H1 (cell line): Measurements from ENCODE around the gene NBAS. TPM values are rescaled to one million over a fixed set of nuclear protein-coding genes. Genes with fewer than 3 reads are reported as not detected.

ENCODE experiments used
- CTCF ChIA-PET: fragments of 300-600 bp; sonication (Branson Sonifier 250); formaldehyde crosslinking; loops from one replicate; lab custom pipeline; 2021; ENCODE audit not compliant: partially characterized antibody; lab: Charles Lee
- POLR2A ChIA-PET: fragments of 300-600 bp; sonication (Branson Sonifier 250); formaldehyde crosslinking; loops from one replicate; lab custom pipeline; 2021; ENCODE audit warnings: inconsistent platforms; ENCODE audit not compliant: partially characterized antibody; lab: Charles Lee
- DNase-seq, 2 experiments: peaks; one replicate each; pipeline versions ENCODE4 v3.0.0 to v3.0.0-alpha.2; 2010 to 2022; ENCODE audit warnings: low spot score in 2 of 2, low read depth in 1 of 2, mixed read lengths in 1 of 2
- FAIRE-seq: peaks from 2 replicates; lab custom pipeline; 2011; peaks lifted over from hg19 to GRCh38; lab: Jason Lieb, UNC
- H2AFZ ChIP-seq: 2 replicates; pipeline ENCODE4 v1.8.1; 2012; ENCODE audit warnings: low read length, inconsistent platforms
- H2AK5ac ChIP-seq: 2 replicates; pipeline ENCODE4 v1.6.1; 2013; ENCODE audit warnings: low read depth, low read length
- H2BK120ac ChIP-seq: replicated peaks from 2 replicates; pipeline ENCODE3; 2013; ENCODE audit warnings: low read depth, low read length, inconsistent platforms
- H2BK12ac ChIP-seq: 2 replicates; pipeline ENCODE4 v1.6.1; 2013; ENCODE audit warnings: low read depth, low read length
- H2BK15ac ChIP-seq: 2 replicates; pipeline ENCODE4 v1.6.1; 2013; ENCODE audit warnings: low read length
- H2BK20ac ChIP-seq: 2 replicates; pipeline ENCODE4 v1.6.1; 2013; ENCODE audit warnings: low read length
- H2BK5ac ChIP-seq: 2 replicates; pipeline ENCODE4 v1.6.1; 2013; ENCODE audit warnings: low read depth, low read length
- H3K14ac ChIP-seq: 2 replicates; pipeline ENCODE4 v1.6.1; 2013; ENCODE audit warnings: inconsistent platforms; ENCODE audit not compliant: insufficient read length
- H3K18ac ChIP-seq: 2 replicates; pipeline ENCODE4 v1.6.1; 2013; ENCODE audit warnings: low read length; ENCODE audit errors: extremely low read depth
- H3K23ac ChIP-seq: 2 replicates; pipeline ENCODE4 v1.6.1; 2013; ENCODE audit warnings: inconsistent platforms; ENCODE audit not compliant: insufficient read length
- H3K23me2 ChIP-seq: 2 replicates; pipeline ENCODE4 v1.6.1; 2013; ENCODE audit warnings: low read depth, low read length
- H3K27ac ChIP-seq: 2 replicates; pipeline ENCODE4 v1.6.1; 2011; ENCODE audit warnings: low read depth, low read length, inconsistent platforms
- H3K27me3 ChIP-seq, 4 experiments: replicated peaks in 1 of 4; 1 replicate in 1 of 4; 2 replicates in 3 of 4; pipeline versions ENCODE4 v1.6.1 to v1.8.1; 2011 to 2013; ENCODE audit warnings: low read length in 3 of 4, mild to moderate bottlenecking in 3 of 4, inconsistent platforms in 2 of 4, mixed read lengths in 2 of 4, moderate library complexity in 1 of 4; ENCODE audit not compliant: control insufficient read depth in 3 of 4, insufficient read depth in 3 of 4; ENCODE audit errors: extremely low read depth in 1 of 4
- H3K36me3 ChIP-seq, 4 experiments: 2 replicates each; pipeline versions ENCODE4 v1.6.1 to v1.8.1; 2011 to 2013; ENCODE audit warnings: mild to moderate bottlenecking in 4 of 4, low read length in 3 of 4, moderate library complexity in 2 of 4, control low read depth in 1 of 4, inconsistent platforms in 1 of 4; ENCODE audit not compliant: insufficient read depth in 4 of 4, control insufficient read depth in 2 of 4
- H3K4ac ChIP-seq: replicated peaks from 2 replicates; pipeline ENCODE3; 2013; ENCODE audit warnings: low read length, low read depth, mixed read lengths, inconsistent platforms; ENCODE audit not compliant: insufficient read length
- H3K4me1 ChIP-seq, 4 experiments: replicated peaks in 1 of 4; 1 replicate in 1 of 4; 2 replicates in 3 of 4; pipeline versions ENCODE4 v1.6.1 to v1.8.1; 2011 to 2013; ENCODE audit warnings: low read length in 3 of 4, inconsistent platforms in 2 of 4, mixed read lengths in 1 of 4; ENCODE audit not compliant: insufficient read depth in 4 of 4, control insufficient read depth in 3 of 4
- H3K4me2 ChIP-seq, 2 experiments: 2 replicates each; pipeline versions ENCODE4 v1.6.1 to v1.8.1; 2011 to 2013; ENCODE audit warnings: low read depth in 2 of 2, low read length in 2 of 2, control low read depth in 1 of 2, inconsistent platforms in 1 of 2, mild to moderate bottlenecking in 1 of 2; ENCODE audit not compliant: insufficient read depth in 1 of 2
- H3K4me3 ChIP-seq, 4 experiments: fragments of 200-600, 300-600 bp in 1 of 4; sonication (generic), shearing (Covaris generic), sonication (Bioruptor Twin) in 1 of 4; 2 replicates each; pipeline versions ENCODE4 v1.5.1 to v1.8.1; 2011 to 2016; ENCODE audit warnings: low read length in 4 of 4, low read depth in 3 of 4, control low read depth in 2 of 4, inconsistent platforms in 2 of 4, mild to moderate bottlenecking in 2 of 4, mixed read lengths in 1 of 4, moderate library complexity in 1 of 4; ENCODE audit not compliant: insufficient read depth in 2 of 4; ENCODE audit errors: extremely low read depth in 1 of 4
- H3K56ac ChIP-seq: replicated peaks from 2 replicates; pipeline ENCODE3; 2013; ENCODE audit warnings: low read depth, mild to moderate bottlenecking, mixed read lengths, low read length, inconsistent platforms; ENCODE audit not compliant: insufficient read length
- H3K79me1 ChIP-seq: 2 replicates; pipeline ENCODE4 v1.6.1; 2013; ENCODE audit warnings: low read depth, low read length, control low read depth
- H3K79me2 ChIP-seq, 2 experiments: 2 replicates each; pipeline versions ENCODE4 v1.6.1 to v1.8.1; 2012 to 2013; ENCODE audit warnings: low read length in 2 of 2, mild to moderate bottlenecking in 2 of 2, inconsistent platforms in 1 of 2; ENCODE audit not compliant: insufficient read depth in 2 of 2, control insufficient read depth in 1 of 2
- H3K9ac ChIP-seq, 4 experiments: replicated peaks in 1 of 4; 1 replicate in 1 of 4; 2 replicates in 3 of 4; pipeline versions ENCODE4 v1.6.1 to v1.8.1; 2011 to 2013; ENCODE audit warnings: low read depth in 3 of 4, low read length in 3 of 4, control low read depth in 2 of 4, mild to moderate bottlenecking in 2 of 4, moderate library complexity in 2 of 4, inconsistent platforms in 1 of 4; ENCODE audit errors: extremely low read depth in 1 of 4
- H3K9me3 ChIP-seq, 2 experiments: 2 replicates each; pipeline versions ENCODE4 v1.6.1 to v1.8.1; 2012 to 2013; ENCODE audit warnings: mild to moderate bottlenecking in 2 of 2, moderate library complexity in 2 of 2, control low read depth in 1 of 2, inconsistent platforms in 1 of 2, low read depth in 1 of 2, low read length in 1 of 2, mixed read lengths in 1 of 2; ENCODE audit not compliant: insufficient read depth in 2 of 2
- H4K20me1 ChIP-seq, 2 experiments: replicated peaks in 1 of 2; 2 replicates each; pipeline versions ENCODE3 to v1.8.1; 2011 to 2013; ENCODE audit warnings: inconsistent platforms in 2 of 2, low read length in 2 of 2, mild to moderate bottlenecking in 1 of 2; ENCODE audit not compliant: insufficient read depth in 2 of 2, control insufficient read depth in 1 of 2
- H4K5ac ChIP-seq: 2 replicates; pipeline ENCODE4 v1.6.1; 2013; ENCODE audit warnings: low read length, low read depth, mixed read lengths, inconsistent platforms; ENCODE audit not compliant: insufficient read length
- H4K8ac ChIP-seq: 2 replicates; pipeline ENCODE4 v1.8.0; 2013; ENCODE audit warnings: mild to moderate bottlenecking, moderate library complexity, low read length, inconsistent platforms; ENCODE audit not compliant: insufficient read depth; ENCODE audit errors: extremely low read depth
- H4K91ac ChIP-seq: replicated peaks from 2 replicates; pipeline ENCODE3; 2013; ENCODE audit warnings: low read length, mixed read lengths, inconsistent platforms; ENCODE audit not compliant: insufficient read length
- CBX5 ChIP-seq: fragments of 300-800, 300-1000 bp; sonication (generic); IDR thresholded peaks from 2 replicates; pipeline ENCODE4 v1.7.1; 2016; ENCODE audit warnings: antibody characterized with exemption, low read length, low read depth
- EZH2 ChIP-seq: fragments of 200-600 bp; sonication (generic); IDR thresholded peaks from 2 replicates; pipeline ENCODE4 v1.7.1; 2012; ENCODE audit warnings: low read depth, mild to moderate bottlenecking, moderate library complexity, low read length, inconsistent platforms; ENCODE audit not compliant: severe bottlenecking
- FOSL1 ChIP-seq: IDR thresholded peaks from 2 replicates; pipeline ENCODE4 v1.6.1; 2011; ENCODE audit warnings: mild to moderate bottlenecking, low read depth, low read length, moderate library complexity; ENCODE audit not compliant: insufficient read depth
- HDAC6 ChIP-seq: IDR thresholded peaks from one replicate; pipeline ENCODE4 v1.7.1; 2012; ENCODE audit warnings: low read depth, mild to moderate bottlenecking, inconsistent platforms, low read length, moderate library complexity
- KDM1A ChIP-seq: fragments of 200-600, 300-600 bp; sonication (generic); IDR thresholded peaks from 2 replicates; pipeline ENCODE4 v1.7.1; 2016; ENCODE audit warnings: mild to moderate bottlenecking, low read length, borderline replicate concordance
- KDM5A ChIP-seq: fragments of 200-600 bp; IDR thresholded peaks from 2 replicates; pipeline ENCODE4 v1.7.1; 2012; ENCODE audit warnings: mild to moderate bottlenecking, low read length, inconsistent platforms, mixed read lengths
- RAD21 ChIP-seq, 2 experiments: IDR thresholded peaks in 1 of 2; conservative IDR thresholded peaks in 1 of 2; 2 replicates each; pipeline ENCODE4 v1.6.1; 2011; ENCODE audit warnings: low read depth in 2 of 2, low read length in 2 of 2, improper control_type of control experiment in 1 of 2, inconsistent platforms in 1 of 2, mild to moderate bottlenecking in 1 of 2, moderate library complexity in 1 of 2
- RFX5 ChIP-seq: IDR thresholded peaks from 2 replicates; pipeline ENCODE4 v1.6.1; 2011; ENCODE audit warnings: low read depth, low read length, improper control_type of control experiment, borderline replicate concordance
- SAP30 ChIP-seq: fragments of 300-600 bp; sonication (generic); IDR thresholded peaks from 2 replicates; pipeline ENCODE4 v1.7.1; 2012; ENCODE audit warnings: low read length, moderate library complexity, mild to moderate bottlenecking, inconsistent platforms; ENCODE audit not compliant: insufficient read depth, insufficient replicate concordance
- SIRT6 ChIP-seq: IDR thresholded peaks from one replicate; pipeline ENCODE4 v1.7.1; 2012; ENCODE audit warnings: low read length, inconsistent platforms
- SP1 ChIP-seq: IDR thresholded peaks from 2 replicates; pipeline ENCODE4 v1.6.1; 2011; ENCODE audit warnings: low read depth, low read length
- SRF ChIP-seq: IDR thresholded peaks from 2 replicates; pipeline ENCODE4 v1.6.1; 2011; ENCODE audit warnings: mild to moderate bottlenecking, low read depth, low read length, moderate library complexity
- ZNF274 ChIP-seq: IDR thresholded peaks from 2 replicates; pipeline ENCODE4 v1.7.0; 2012; ENCODE audit warnings: low read length, borderline replicate concordance; ENCODE audit errors: extremely low read depth
- WGBS, 2 experiments: shearing (Covaris generic) in 1 of 2; methylation state at CpG; one replicate each; pipeline versions ENCODE4 v1.1.6 to v1.1.7; 2013 to 2015; ENCODE audit warnings: low lambda C conversion rate in 2 of 2, mixed read lengths in 2 of 2, inconsistent platforms in 1 of 2, low coverage in 1 of 2, missing lambda C conversion rate in 1 of 2; ENCODE audit not compliant: insufficient replicate concordance in 2 of 2, insufficient coverage in 1 of 2, insufficient read length in 1 of 2; ENCODE audit errors: extremely low coverage in 1 of 2, missing lambda C conversion rate in 1 of 2; 5-methylcytosine and 5-hydroxymethylcytosine counted together
- polyA plus RNA-seq, 7 experiments: library from polyadenylated mRNA; depleted of rRNA in 3 of 7; stranded (reverse) in 5 of 7; unstranded in 2 of 7; fragments of >200 nt in 5 of 7; fragments of 200-250 nt in 2 of 7; gene quantifications; 1 replicate in 5 of 7; 2 replicates in 1 of 7; 4 replicates in 1 of 7; pipeline versions ENCODE4 v1.2.1 to v1.2.3, GENCODE V29; 2011 to 2013; ENCODE audit warnings: missing spikeins in 2 of 7, mixed read lengths in 2 of 7
- total RNA-seq: library from RNA; stranded (reverse); fragmentation: NEBNext Ultra II Directional; extraction: Animal tissue kit (Norgen Biotek cat#: 25700); gene quantifications from 2 replicates; pipeline ENCODE4 v1.2.1, GENCODE V29; 2021
- TF ChIP-seq, protein P1 (sequence below): IDR thresholded peaks from 2 replicates; pipeline ENCODE4 v1.6.1; 2011; ENCODE audit warnings: low read depth, mild to moderate bottlenecking, low read length; ENCODE audit not compliant: insufficient read depth

Gene NBAS
- total and polyA plus RNA-seq, 2 of the 8 experiments (the other 6 are each of a cell fraction or from before 2014, with no cell fraction given) = 19.6 to 34.8 TPM

GRCh38 chr2:15184491-15184890 lies 376.6 kb downstream of the NBAS start:
- Histone ChIP-seq H3K4me2 (no peak overlapping the region), H2BK5ac (no peak overlapping the region), H4K8ac (no peak overlapping the region), H3K9me3 (no peaks in the 10 kb centered on the region), H3K14ac (no peak overlapping the region), H3K4me3 (no peak overlapping the region), H2BK120ac (no peak overlapping the region), H2BK20ac (no peak overlapping the region), H3K4ac (no peak overlapping the region), H2BK12ac (no peak overlapping the region), H2AFZ (no peak overlapping the region), H3K27ac (no peak overlapping the region), H3K23me2 (no peaks in the 10 kb centered on the region), H3K36me3 (no peaks in the 10 kb centered on the region), H3K4me1 (no peaks in the 10 kb centered on the region), H3K27me3 (no peaks in the 10 kb centered on the region), H2AK5ac (no peak overlapping the region), H3K79me1 (no peaks in the 10 kb centered on the region), H3K18ac (no peak overlapping the region), H4K5ac (no peak overlapping the region), H3K9ac (no peak overlapping the region), H3K79me2 (no peaks in the 10 kb centered on the region), H2BK15ac (no peak overlapping the region), H3K56ac (no peak overlapping the region), H3K23ac (no peak overlapping the region), H4K91ac (no peak overlapping the region), H4K20me1 (no peaks in the 10 kb centered on the region)
- ChIA-PET CTCF (interaction anchor here (1.3 to 2.0 kb wide), 2 partner anchors 15 to 25 kb away, joined by 3 to 7 read pairs; no protein-coding TSS in a partner anchor), POLR2A (no interaction called here)
- FAIRE-seq (no peak), DNase-seq (no peak)
- WGBS, 2 experiments = 92% methylated on average over 5 of the region's 5 CpGs; no CpG with 5 or more reads in 1 of the 2 experiments
- TF ChIP-seq SAP30 (no peak), SRF (no peak), RAD21 (IDR thresholded peaks at IDR 0.05 in 1 of 2, conservative IDR thresholded peaks at IDR 0.05 in 1 of 2; ENCODE audit: low read depth in 2 of 2, low read length in 2 of 2) (no peak), SIRT6 (no peak), KDM1A (no peak), KDM5A (no peak), HDAC6 (no peak), FOSL1 (no peak), ZNF274 (no peak), RFX5 (no peak), SP1 (no peak), EZH2 (no peak), CBX5 (no peak)
- TF ChIP-seq, protein P1, sequence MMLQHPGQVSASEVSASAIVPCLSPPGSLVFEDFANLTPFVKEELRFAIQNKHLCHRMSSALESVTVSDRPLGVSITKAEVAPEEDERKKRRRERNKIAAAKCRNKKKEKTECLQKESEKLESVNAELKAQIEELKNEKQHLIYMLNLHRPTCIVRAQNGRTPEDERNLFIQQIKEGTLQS = no peak
